ENCODE results near the gene BEND3.
"Not testable (repeated sequence)": the region's sequence is repeated elsewhere in the genome, so short reads cannot be mapped to it uniquely, and the experiment has no call there.

DNA sequence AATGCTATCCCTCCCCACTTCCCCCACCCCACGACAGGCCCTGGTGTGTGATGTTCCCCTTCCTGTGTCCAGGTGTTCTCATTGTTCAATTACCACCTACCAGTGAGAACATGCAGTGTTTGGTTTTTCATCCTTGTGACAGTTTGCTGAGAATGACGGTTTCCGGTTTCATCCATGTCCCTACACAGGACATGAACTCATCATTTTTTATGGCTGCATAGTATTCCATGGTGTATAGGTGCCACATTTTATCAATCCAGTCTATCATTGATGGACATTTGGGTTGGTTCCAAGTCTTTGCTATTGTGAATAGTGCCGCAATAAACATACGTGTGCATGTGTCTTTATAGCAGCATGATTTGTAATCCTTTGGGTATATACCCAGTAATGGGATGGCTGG, 49.0 kb upstream of the BEND3 start:
- not testable (repeated sequence) for TF ChIP-seq POLR2A, EP300 (IDR thresholded peaks at IDR 0.05)
- TF ChIP-seq, protein P1, sequence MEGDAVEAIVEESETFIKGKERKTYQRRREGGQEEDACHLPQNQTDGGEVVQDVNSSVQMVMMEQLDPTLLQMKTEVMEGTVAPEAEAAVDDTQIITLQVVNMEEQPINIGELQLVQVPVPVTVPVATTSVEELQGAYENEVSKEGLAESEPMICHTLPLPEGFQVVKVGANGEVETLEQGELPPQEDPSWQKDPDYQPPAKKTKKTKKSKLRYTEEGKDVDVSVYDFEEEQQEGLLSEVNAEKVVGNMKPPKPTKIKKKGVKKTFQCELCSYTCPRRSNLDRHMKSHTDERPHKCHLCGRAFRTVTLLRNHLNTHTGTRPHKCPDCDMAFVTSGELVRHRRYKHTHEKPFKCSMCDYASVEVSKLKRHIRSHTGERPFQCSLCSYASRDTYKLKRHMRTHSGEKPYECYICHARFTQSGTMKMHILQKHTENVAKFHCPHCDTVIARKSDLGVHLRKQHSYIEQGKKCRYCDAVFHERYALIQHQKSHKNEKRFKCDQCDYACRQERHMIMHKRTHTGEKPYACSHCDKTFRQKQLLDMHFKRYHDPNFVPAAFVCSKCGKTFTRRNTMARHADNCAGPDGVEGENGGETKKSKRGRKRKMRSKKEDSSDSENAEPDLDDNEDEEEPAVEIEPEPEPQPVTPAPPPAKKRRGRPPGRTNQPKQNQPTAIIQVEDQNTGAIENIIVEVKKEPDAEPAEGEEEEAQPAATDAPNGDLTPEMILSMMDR (IDR thresholded peaks at IDR 0.05), result not testable (repeated sequence)
